OCI-LY7 (cell line): ENCODE measurements around the gene IGFN1.

Experiments
- EZH2phosphoT487 ChIP-seq: fragments of 200-600 bp; sonication (generic); IDR thresholded peaks from 2 replicates; pipeline ENCODE4 v1.6.1; 2018; ENCODE audit warnings: low read depth, borderline replicate concordance, mild to moderate bottlenecking, mixed run types, antibody characterized with exemption, low read length, moderate library complexity, mixed read lengths
- TF ChIP-seq, protein P1 (sequence below): fragments of 200-600 bp; sonication (generic); conservative IDR thresholded peaks from 2 replicates; pipeline ENCODE4 v1.5.1; 2014; ENCODE audit warnings: mild to moderate bottlenecking, antibody characterized with exemption, low read length, moderate library complexity, mixed read lengths

GRCh38 chr1:201213106-201213770 is 22.6 kb downstream of the IGFN1 start:
- no peak for TF ChIP-seq EZH2phosphoT487
- TF ChIP-seq, protein P1, sequence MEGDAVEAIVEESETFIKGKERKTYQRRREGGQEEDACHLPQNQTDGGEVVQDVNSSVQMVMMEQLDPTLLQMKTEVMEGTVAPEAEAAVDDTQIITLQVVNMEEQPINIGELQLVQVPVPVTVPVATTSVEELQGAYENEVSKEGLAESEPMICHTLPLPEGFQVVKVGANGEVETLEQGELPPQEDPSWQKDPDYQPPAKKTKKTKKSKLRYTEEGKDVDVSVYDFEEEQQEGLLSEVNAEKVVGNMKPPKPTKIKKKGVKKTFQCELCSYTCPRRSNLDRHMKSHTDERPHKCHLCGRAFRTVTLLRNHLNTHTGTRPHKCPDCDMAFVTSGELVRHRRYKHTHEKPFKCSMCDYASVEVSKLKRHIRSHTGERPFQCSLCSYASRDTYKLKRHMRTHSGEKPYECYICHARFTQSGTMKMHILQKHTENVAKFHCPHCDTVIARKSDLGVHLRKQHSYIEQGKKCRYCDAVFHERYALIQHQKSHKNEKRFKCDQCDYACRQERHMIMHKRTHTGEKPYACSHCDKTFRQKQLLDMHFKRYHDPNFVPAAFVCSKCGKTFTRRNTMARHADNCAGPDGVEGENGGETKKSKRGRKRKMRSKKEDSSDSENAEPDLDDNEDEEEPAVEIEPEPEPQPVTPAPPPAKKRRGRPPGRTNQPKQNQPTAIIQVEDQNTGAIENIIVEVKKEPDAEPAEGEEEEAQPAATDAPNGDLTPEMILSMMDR: no peak
